SK-N-SH (cell line): ENCODE measurements around the gene PPP2R5E. TPM values are rescaled to one million over a fixed set of nuclear protein-coding genes. Genes with fewer than 3 reads are reported as not detected.

Experiments
- CTCF ChIA-PET: fragments of 300-600, 350-600 bp; formaldehyde crosslinking; extraction: SDS; loops from one replicate; lab custom pipeline; 2021; lab: Yijun Ruan, JAX
- POLR2A ChIA-PET: fragments of 350-600 bp; sonication (Branson Sonifier 250); formaldehyde crosslinking; extraction: SDS; loops from one replicate; lab custom pipeline; 2020; ENCODE audit warnings: antibody characterized with exemption, inconsistent platforms; lab: Yijun Ruan, JAX
- DNase-seq: peaks from one replicate; pipeline ENCODE4 v3.0.0; 2012
- H2AFZ ChIP-seq: fragments of 200-600 bp; sonication (generic); 2 replicates; pipeline ENCODE4 v1.8.1; 2016; ENCODE audit warnings: antibody characterized with exemption, mild to moderate bottlenecking, low read depth
- H3F3A ChIP-seq: fragments of 200-600 bp; sonication (generic); replicated peaks from 2 replicates; pipeline ENCODE3; 2016; ENCODE audit warnings: antibody characterized with exemption, mild to moderate bottlenecking; ENCODE audit not compliant: insufficient read depth
- H3K27ac ChIP-seq, 2 experiments: fragments of 200-500 bp in 1 of 2; fragments of 200-600 bp in 1 of 2; sonication (Bioruptor generic) in 1 of 2; sonication (generic), shearing (Covaris generic) in 1 of 2; 2 replicates each; pipeline versions ENCODE4 v1.5.1 to v1.6.1; 2014 to 2016; ENCODE audit warnings: low read depth in 2 of 2, inconsistent platforms in 1 of 2, low read length in 1 of 2, mild to moderate bottlenecking in 1 of 2, mixed read lengths in 1 of 2
- H3K27me3 ChIP-seq: fragments of 200-600 bp; sonication (generic), shearing (Covaris generic); 2 replicates; pipeline ENCODE4 v1.6.1; 2016; ENCODE audit warnings: mixed run types; ENCODE audit not compliant: insufficient read depth
- H3K36me3 ChIP-seq, 2 experiments: fragments of 200-500 bp in 1 of 2; fragments of 200-600 bp in 1 of 2; sonication (Bioruptor generic) in 1 of 2; sonication (generic) in 1 of 2; replicated peaks in 1 of 2; 2 replicates each; pipeline versions ENCODE3 to v1.5.1; 2014 to 2016; ENCODE audit warnings: low read length in 1 of 2, mild to moderate bottlenecking in 1 of 2; ENCODE audit not compliant: insufficient read depth in 2 of 2, control insufficient read depth in 1 of 2
- H3K4me1 ChIP-seq, 2 experiments: fragments of 200-500 bp in 1 of 2; fragments of 200-600 bp in 1 of 2; sonication (Bioruptor generic) in 1 of 2; sonication (generic), shearing (Covaris generic) in 1 of 2; 2 replicates each; pipeline versions ENCODE4 v1.5.1 to v1.6.1; 2014 to 2016; ENCODE audit warnings: low read depth in 1 of 2, low read length in 1 of 2, mixed run types in 1 of 2; ENCODE audit not compliant: insufficient read depth in 2 of 2, control insufficient read depth in 1 of 2
- H3K4me2 ChIP-seq: fragments of 200-600 bp; sonication (generic), shearing (Covaris generic); 2 replicates; pipeline ENCODE4 v1.6.1; 2017; ENCODE audit warnings: mixed run types
- H3K4me3 ChIP-seq, 2 experiments: fragments of 200-500 bp in 1 of 2; fragments of 200-600 bp in 1 of 2; sonication (Bioruptor generic) in 1 of 2; sonication (generic), shearing (Covaris generic) in 1 of 2; 2 replicates each; pipeline versions ENCODE4 v1.5.1 to v1.8.1; 2014 to 2016; ENCODE audit warnings: low read depth in 2 of 2, inconsistent platforms in 1 of 2, low read length in 1 of 2, mild to moderate bottlenecking in 1 of 2, mixed read lengths in 1 of 2, moderate library complexity in 1 of 2
- H3K79me2 ChIP-seq: fragments of 200-600 bp; sonication (generic); 2 replicates; pipeline ENCODE4 v1.8.1; 2017; ENCODE audit warnings: mild to moderate bottlenecking; ENCODE audit not compliant: insufficient read depth
- H3K9ac ChIP-seq: fragments of 200-600 bp; sonication (generic); 2 replicates; pipeline ENCODE4 v1.6.1; 2017; ENCODE audit warnings: mixed run types
- H3K9me2 ChIP-seq: fragments of 200-600 bp; sonication (generic); 2 replicates; pipeline ENCODE4 v1.6.1; 2017; ENCODE audit warnings: mixed run types
- H3K9me3 ChIP-seq: fragments of 200-600 bp; sonication (generic); 2 replicates; pipeline ENCODE4 v1.6.1; 2017; ENCODE audit warnings: mixed run types, mild to moderate bottlenecking, moderate library complexity
- H4K20me1 ChIP-seq: fragments of 200-600 bp; sonication (generic); 2 replicates; pipeline ENCODE4 v1.6.1; 2017; ENCODE audit warnings: mild to moderate bottlenecking, mixed run types; ENCODE audit not compliant: insufficient read depth
- FOSL2 ChIP-seq: IDR thresholded peaks from 2 replicates; pipeline ENCODE4 v1.4.0; 2012; ENCODE audit warnings: low read depth, mild to moderate bottlenecking, moderate library complexity, borderline replicate concordance
- FOXM1 ChIP-seq: IDR thresholded peaks from 2 replicates; pipeline ENCODE4 v1.4.0; 2012; ENCODE audit warnings: low read depth, mild to moderate bottlenecking
- GABPA ChIP-seq: IDR thresholded peaks from 2 replicates; pipeline ENCODE4 v1.4.0; 2012; ENCODE audit warnings: low read depth, mild to moderate bottlenecking
- GATA2 ChIP-seq: sonication (generic); formaldehyde crosslinking; IDR thresholded peaks from 2 replicates; pipeline ENCODE4 v1.5.0; 2020; ENCODE audit warnings: mild to moderate bottlenecking, missing genetic modification reagents
- JUND ChIP-seq: IDR thresholded peaks from 2 replicates; pipeline ENCODE4 v1.4.0; 2012
- MEF2A ChIP-seq: IDR thresholded peaks from 2 replicates; pipeline ENCODE4 v1.4.0; 2012; ENCODE audit warnings: low read depth, borderline replicate concordance
- MXI1 ChIP-seq: IDR thresholded peaks from 2 replicates; pipeline ENCODE4 v1.6.1; 2012; ENCODE audit warnings: mild to moderate bottlenecking, low read depth, low read length, improper control_type of control experiment
- POLR2AphosphoS5 ChIP-seq: IDR thresholded peaks from 2 replicates; pipeline ENCODE4 v1.6.1; 2012; ENCODE audit warnings: low read depth, low read length
- RCOR1 ChIP-seq: fragments of 150-350 bp; IDR thresholded peaks from 2 replicates; pipeline ENCODE4 v1.6.1; 2017; ENCODE audit warnings: antibody characterized with exemption, low read length
- RFX5 ChIP-seq: IDR thresholded peaks from 2 replicates; pipeline ENCODE4 v1.6.1; 2012; ENCODE audit warnings: mild to moderate bottlenecking, improper control_type of control experiment, low read length
- RXRA ChIP-seq: IDR thresholded peaks from 2 replicates; pipeline ENCODE4 v1.4.0; 2012; ENCODE audit warnings: low read depth, mild to moderate bottlenecking, borderline replicate concordance
- SIN3A ChIP-seq: IDR thresholded peaks from 2 replicates; pipeline ENCODE4 v1.6.1; 2012; ENCODE audit warnings: low read depth, mild to moderate bottlenecking, low read length, moderate library complexity, borderline replicate concordance
- TAF1 ChIP-seq: IDR thresholded peaks from 2 replicates; pipeline ENCODE4 v1.6.1; 2012; ENCODE audit warnings: low read depth, mild to moderate bottlenecking, low read length, moderate library complexity, borderline replicate concordance
- TCF12 ChIP-seq: IDR thresholded peaks from 2 replicates; pipeline ENCODE4 v1.4.0; 2012
- TEAD4 ChIP-seq: IDR thresholded peaks from 2 replicates; pipeline ENCODE4 v1.4.0; 2012; ENCODE audit warnings: mild to moderate bottlenecking, borderline replicate concordance; ENCODE audit not compliant: insufficient read depth
- YY1 ChIP-seq: IDR thresholded peaks from 2 replicates; pipeline ENCODE4 v1.4.0; 2012; ENCODE audit warnings: low read depth, mild to moderate bottlenecking
- WGBS: methylation state at CpG from one replicate; pipeline ENCODE4 v1.1.6; 2017; ENCODE audit warnings: low lambda C conversion rate; 5-methylcytosine and 5-hydroxymethylcytosine counted together
- polyA plus RNA-seq, 3 experiments: library from polyadenylated mRNA; depleted of rRNA; stranded (reverse); fragments of >200 nt; gene quantifications; 2 replicates each; pipeline ENCODE4 v1.2.3, GENCODE V29; 2012
- TF ChIP-seq, protein P1 (sequence below): IDR thresholded peaks from 2 replicates; pipeline ENCODE4 v1.4.0; 2012; ENCODE audit warnings: low read depth
- TF ChIP-seq, protein P2 (sequence below): fragments of 150-350 bp; IDR thresholded peaks from 2 replicates; pipeline ENCODE4 v1.6.1; 2017; ENCODE audit warnings: antibody characterized with exemption, low read length, low read depth, borderline replicate concordance
- TF ChIP-seq, protein P3 (sequence below): IDR thresholded peaks from 2 replicates; pipeline ENCODE4; 2012
- TF ChIP-seq, protein P4 (sequence below): fragments of 150-350 bp; IDR thresholded peaks from 2 replicates; pipeline ENCODE4 v1.6.1; 2016; ENCODE audit warnings: mild to moderate bottlenecking, low read depth, low read length
- TF ChIP-seq, protein P5 (sequence below): IDR thresholded peaks from 2 replicates; pipeline ENCODE4 v1.4.0; 2012; ENCODE audit warnings: low read depth, borderline replicate concordance

PPP2R5E gene
- polyA plus RNA-seq, 1 of the 3 experiments (the other 2 are of a cell fraction) = 4.4 TPM

DNA sequence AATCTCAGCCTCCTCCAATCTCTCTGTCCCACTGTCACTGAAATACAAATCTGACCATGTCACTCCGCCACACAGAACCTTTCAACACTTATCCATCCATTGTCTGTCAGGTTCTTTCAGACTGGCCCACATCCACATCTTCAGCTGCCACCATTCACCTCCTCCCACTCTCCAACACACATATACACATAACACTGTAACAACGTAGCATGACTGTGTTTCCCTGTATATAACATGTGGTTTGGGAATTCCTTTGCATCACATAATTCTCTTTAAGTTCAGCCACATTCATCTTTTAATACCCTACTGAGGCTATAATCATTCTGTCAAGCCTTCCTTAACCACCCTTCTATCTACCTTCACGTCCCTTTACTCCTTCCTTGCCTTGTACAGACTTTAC, 99.2 kb downstream of the PPP2R5E start:
- H4K20me1 ChIP-seq = peaks cover 35% of the 10 kb centered on the region

DNA sequence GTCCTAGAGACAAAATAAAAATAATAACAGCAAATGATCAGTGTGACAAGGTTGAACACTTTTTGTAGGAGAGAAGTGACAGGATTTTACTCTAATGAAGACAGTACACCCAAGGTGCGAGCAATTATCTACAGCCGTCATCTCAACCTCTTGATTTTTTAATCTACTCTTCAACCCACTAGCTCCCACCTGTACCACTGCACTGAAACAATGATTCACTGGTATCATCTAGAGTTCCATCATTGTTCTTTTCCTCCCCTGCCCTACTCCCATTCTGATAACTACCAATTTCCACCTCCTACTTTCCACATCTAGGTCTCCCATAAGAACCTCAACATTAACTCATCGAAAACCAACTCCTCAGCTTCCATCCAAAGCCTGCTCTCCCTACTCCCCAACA, 99.8 kb downstream of the PPP2R5E start:
- Histone ChIP-seq H2AFZ (no peak overlapping the region), H3K4me1 (peaks cover 3 to 18% of the 10 kb centered on the region in 2 experiments; a peak in 3 of 4 replicates), H3K4me3 (no peak overlapping the region), H3K36me3 (no peaks in the 10 kb centered on the region), H3K79me2 (peaks cover 95% of the 10 kb centered on the region), H3K27me3 (no peaks in the 10 kb centered on the region), H3K9me2 (no peaks in the 10 kb centered on the region), H3K9ac (no peak overlapping the region), H3F3A (peaks cover 3% of the 10 kb centered on the region), H3K27ac (no peak overlapping the region), H4K20me1 (peaks cover 41% of the 10 kb centered on the region)
- no peak for DNase-seq
- POLR2A ChIA-PET = no interaction called here
- CTCF ChIA-PET = interaction anchor here (0.6 to 1.6 kb wide), 5 partner anchors 19 to 115 kb away, joined by 3 to 4 read pairs (median 3); no protein-coding TSS in a partner anchor
- WGBS = 98% methylated on average over 3 of the region's 3 CpGs
- TF ChIP-seq RCOR1 (no peak), YY1 (no peak), FOSL2 (no peak), GABPA (no peak), TCF12 (no peak), RXRA (no peak), MEF2A (no peak), TEAD4 (no peak), POLR2AphosphoS5 (no peak), GATA2 (CRISPR knock-in tag) (no peak), MXI1 (no peak), FOXM1 (no peak), RFX5 (no peak)
- TF ChIP-seq, protein P1, sequence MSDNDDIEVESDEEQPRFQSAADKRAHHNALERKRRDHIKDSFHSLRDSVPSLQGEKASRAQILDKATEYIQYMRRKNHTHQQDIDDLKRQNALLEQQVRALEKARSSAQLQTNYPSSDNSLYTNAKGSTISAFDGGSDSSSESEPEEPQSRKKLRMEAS = no peak
- TF ChIP-seq, protein P2, sequence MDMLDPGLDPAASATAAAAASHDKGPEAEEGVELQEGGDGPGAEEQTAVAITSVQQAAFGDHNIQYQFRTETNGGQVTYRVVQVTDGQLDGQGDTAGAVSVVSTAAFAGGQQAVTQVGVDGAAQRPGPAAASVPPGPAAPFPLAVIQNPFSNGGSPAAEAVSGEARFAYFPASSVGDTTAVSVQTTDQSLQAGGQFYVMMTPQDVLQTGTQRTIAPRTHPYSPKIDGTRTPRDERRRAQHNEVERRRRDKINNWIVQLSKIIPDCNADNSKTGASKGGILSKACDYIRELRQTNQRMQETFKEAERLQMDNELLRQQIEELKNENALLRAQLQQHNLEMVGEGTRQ = no peak
- TF ChIP-seq, protein P3, sequence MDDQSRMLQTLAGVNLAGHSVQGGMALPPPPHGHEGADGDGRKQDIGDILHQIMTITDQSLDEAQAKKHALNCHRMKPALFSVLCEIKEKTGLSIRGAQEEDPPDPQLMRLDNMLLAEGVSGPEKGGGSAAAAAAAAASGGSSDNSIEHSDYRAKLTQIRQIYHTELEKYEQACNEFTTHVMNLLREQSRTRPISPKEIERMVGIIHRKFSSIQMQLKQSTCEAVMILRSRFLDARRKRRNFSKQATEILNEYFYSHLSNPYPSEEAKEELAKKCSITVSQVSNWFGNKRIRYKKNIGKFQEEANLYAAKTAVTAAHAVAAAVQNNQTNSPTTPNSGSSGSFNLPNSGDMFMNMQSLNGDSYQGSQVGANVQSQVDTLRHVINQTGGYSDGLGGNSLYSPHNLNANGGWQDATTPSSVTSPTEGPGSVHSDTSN = no peak
- TF ChIP-seq, protein P4, sequence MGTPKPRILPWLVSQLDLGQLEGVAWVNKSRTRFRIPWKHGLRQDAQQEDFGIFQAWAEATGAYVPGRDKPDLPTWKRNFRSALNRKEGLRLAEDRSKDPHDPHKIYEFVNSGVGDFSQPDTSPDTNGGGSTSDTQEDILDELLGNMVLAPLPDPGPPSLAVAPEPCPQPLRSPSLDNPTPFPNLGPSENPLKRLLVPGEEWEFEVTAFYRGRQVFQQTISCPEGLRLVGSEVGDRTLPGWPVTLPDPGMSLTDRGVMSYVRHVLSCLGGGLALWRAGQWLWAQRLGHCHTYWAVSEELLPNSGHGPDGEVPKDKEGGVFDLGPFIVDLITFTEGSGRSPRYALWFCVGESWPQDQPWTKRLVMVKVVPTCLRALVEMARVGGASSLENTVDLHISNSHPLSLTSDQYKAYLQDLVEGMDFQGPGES = no peak
- TF ChIP-seq, all 33 proteins: peak for 0
- Histone ChIP-seq H3K9me3 (no peaks in the 10 kb centered on the region), H3K4me2 (no peak overlapping the region)

More for the DNA sequence above, 99.2 kb downstream of the PPP2R5E start:
- no peaks in the 10 kb centered on the region for H3K36me3 ChIP-seq
- POLR2A ChIA-PET = no interaction called here
- no peak overlapping the region for H3K4me2 ChIP-seq
- no peak overlapping the region for H3K9ac ChIP-seq
- no peak overlapping the region for H3K4me3 ChIP-seq
- TF ChIP-seq, protein P5, sequence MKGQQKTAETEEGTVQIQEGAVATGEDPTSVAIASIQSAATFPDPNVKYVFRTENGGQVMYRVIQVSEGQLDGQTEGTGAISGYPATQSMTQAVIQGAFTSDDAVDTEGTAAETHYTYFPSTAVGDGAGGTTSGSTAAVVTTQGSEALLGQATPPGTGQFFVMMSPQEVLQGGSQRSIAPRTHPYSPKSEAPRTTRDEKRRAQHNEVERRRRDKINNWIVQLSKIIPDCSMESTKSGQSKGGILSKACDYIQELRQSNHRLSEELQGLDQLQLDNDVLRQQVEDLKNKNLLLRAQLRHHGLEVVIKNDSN = no peak
- TF ChIP-seq SIN3A (no peak), RFX5 (no peak), TAF1 (no peak), YY1 (no peak), JUND (no peak)
- TF ChIP-seq, protein P3 = no peak
- TF ChIP-seq, all 33 proteins: peak for 0
- Histone ChIP-seq H3K27me3 (no peaks in the 10 kb centered on the region), H3K79me2 (peaks cover 96% of the 10 kb centered on the region), H3K9me3 (no peaks in the 10 kb centered on the region), H3K9me2 (no peaks in the 10 kb centered on the region), H3K4me1 (peaks cover 0 to 12% of the 10 kb centered on the region in 2 experiments; a peak in 3 of 4 replicates), H3K27ac (no peak overlapping the region), H2AFZ (no peak overlapping the region), H3F3A (no peaks in the 10 kb centered on the region)
- WGBS = 90% methylated on average over 3 of the region's 3 CpGs
- CTCF ChIA-PET = interaction anchor here (1.0 to 1.6 kb wide), 2 partner anchors 85 to 100 kb away, joined by 3 read pairs; no protein-coding TSS in a partner anchor
- DNase-seq = no peak
